B cell (primary cell): ENCODE data around the gene FAM177A1. TPM values are rescaled to one million over a fixed set of nuclear protein-coding genes. Genes with fewer than 3 reads are reported as not detected.

Experiments
- ATAC-seq: fragments of 200-7000 bp; cut with Tn5 transposase; one replicate; pipeline ENCODE4 v1.10.0; 2021; ENCODE audit warnings: low read depth, mild to moderate bottlenecking, moderate number of reproducible peaks, moderate library complexity
- CTCF ChIA-PET: fragments of 350-600 bp; sonication (Branson Sonifier 250); formaldehyde crosslinking; loops from one replicate; lab custom pipeline; 2021; ENCODE audit warnings: antibody characterized with exemption, inconsistent platforms; lab: Charles Lee
- POLR2A ChIA-PET: fragments of 350-600 bp; sonication (Branson Sonifier 250); formaldehyde crosslinking; loops from one replicate; lab custom pipeline; 2021; ENCODE audit warnings: antibody characterized with exemption; lab: Charles Lee
- DNase-seq: peaks from one replicate; pipeline ENCODE4 v3.0.0; 2013
- H2AFZ ChIP-seq: 2 replicates; pipeline ENCODE4 v1.6.1; 2012; ENCODE audit warnings: mild to moderate bottlenecking, low read depth, low read length; ENCODE audit not compliant: insufficient read depth, poor library complexity, severe bottlenecking
- H3K27ac ChIP-seq, 2 donors: 1 replicate in 1 of 2; 2 replicates in 1 of 2; pipeline ENCODE4 v1.5.1; 2012 to 2013; ENCODE audit warnings: low read length in 2 of 2, mild to moderate bottlenecking in 2 of 2, moderate library complexity in 1 of 2
- H3K27me3 ChIP-seq, 4 experiments: fragments of 200-600 bp in 1 of 4; sonication (generic) in 1 of 4; replicated peaks in 1 of 4; 1 replicate in 2 of 4; 2 replicates in 2 of 4; pipeline versions ENCODE4 v1.6.1 to v1.7.0; 2013 to 2016; ENCODE audit warnings: low read length in 3 of 4, mild to moderate bottlenecking in 2 of 4, mixed read lengths in 1 of 4, moderate library complexity in 1 of 4; ENCODE audit not compliant: insufficient read depth in 4 of 4, control insufficient read depth in 3 of 4; ENCODE audit errors: control extremely low read depth in 1 of 4
- H3K36me3 ChIP-seq, 2 experiments: replicated peaks in 1 of 2; 1 replicate in 1 of 2; 2 replicates in 1 of 2; pipeline versions ENCODE4 v1.6.1 to v1.7.1; 2013; ENCODE audit warnings: low read length in 1 of 2; ENCODE audit not compliant: insufficient read depth in 2 of 2, control insufficient read depth in 1 of 2; ENCODE audit errors: control extremely low read depth in 1 of 2, extremely low read depth in 1 of 2
- H3K4me1 ChIP-seq, 2 donors: fragments of 200-600 bp in 1 of 2; sonication (generic) in 1 of 2; 1 replicate in 1 of 2; 2 replicates in 1 of 2; pipeline versions ENCODE4 v1.5.1 to v1.6.1; 2013 to 2017; ENCODE audit warnings: low read length in 2 of 2; ENCODE audit not compliant: control insufficient read depth in 2 of 2, insufficient read depth in 2 of 2
- H3K4me2 ChIP-seq: replicated peaks from 2 replicates; pipeline ENCODE3; 2012; ENCODE audit warnings: mild to moderate bottlenecking, low read depth, low read length; ENCODE audit not compliant: poor library complexity, severe bottlenecking
- H3K4me3 ChIP-seq, 5 experiments: fragments of 200-600 bp in 1 of 5; sonication (generic) in 1 of 5; 1 replicate in 3 of 5; 2 replicates in 2 of 5; pipeline versions ENCODE4 v1.5.1 to v1.7.0; 2011 to 2016; ENCODE audit warnings: low read length in 4 of 5, mild to moderate bottlenecking in 4 of 5, low read depth in 2 of 5, control low read depth in 1 of 5, moderate library complexity in 1 of 5; ENCODE audit not compliant: insufficient read depth in 1 of 5; ENCODE audit errors: control extremely low read depth in 1 of 5, extremely low read depth in 1 of 5
- H3K79me2 ChIP-seq: fragments of 200-600 bp; sonication (generic); one replicate; pipeline ENCODE4 v1.6.0; 2016; ENCODE audit warnings: low read length; ENCODE audit not compliant: control insufficient read depth, insufficient read depth
- H3K9ac ChIP-seq: fragments of 200-600 bp; sonication (generic); 2 replicates; pipeline ENCODE4 v1.6.1; 2017; ENCODE audit warnings: mild to moderate bottlenecking, low read length, moderate library complexity
- H3K9me3 ChIP-seq, 3 donors: one replicate each; pipeline versions ENCODE4 v1.6.1 to v1.7.1; 2013; ENCODE audit warnings: low read length in 2 of 3; ENCODE audit not compliant: control insufficient read depth in 2 of 3, insufficient read depth in 1 of 3; ENCODE audit errors: control extremely low read depth in 1 of 3
- H4K20me1 ChIP-seq: 2 replicates; pipeline ENCODE4 v1.6.0; 2012; ENCODE audit warnings: mild to moderate bottlenecking, low read length; ENCODE audit not compliant: insufficient read depth, control insufficient read depth, poor library complexity, severe bottlenecking
- H3K27ac Mint-ChIP-seq: one replicate; pipeline ENCODE4 v1.8.0; 2021; ENCODE audit warnings: mixed read lengths
- H3K27me3 Mint-ChIP-seq: one replicate; pipeline ENCODE4 v1.8.0; 2021; ENCODE audit warnings: mixed read lengths
- H3K4me1 Mint-ChIP-seq: one replicate; pipeline ENCODE4 v1.8.0; 2021; ENCODE audit warnings: mixed read lengths
- H3K4me3 Mint-ChIP-seq: one replicate; pipeline ENCODE4 v1.8.0; 2021; ENCODE audit warnings: mixed read lengths
- H3K9me3 Mint-ChIP-seq: one replicate; pipeline ENCODE4 v1.8.0; 2022; ENCODE audit warnings: mixed read lengths; ENCODE audit not compliant: insufficient read depth
- EZH2 ChIP-seq: IDR thresholded peaks from 2 replicates; pipeline ENCODE4 v1.6.1; 2012; ENCODE audit warnings: borderline replicate concordance, low read depth, mild to moderate bottlenecking, moderate library complexity, low read length; ENCODE audit not compliant: insufficient read depth, poor library complexity, severe bottlenecking
- WGBS: methylation state at CpG from one replicate; pipeline ENCODE4 v1.1.5; 2013; ENCODE audit warnings: missing lambda C conversion rate; ENCODE audit not compliant: insufficient coverage; 5-methylcytosine and 5-hydroxymethylcytosine counted together
- intact Hi-C: fragments of 100-400 bp; cut with micrococcal nuclease; formaldehyde crosslinking; loops from one replicate; pipeline ENCODE4 v1.10.0; 2022
- polyA plus RNA-seq: library from polyadenylated mRNA; depleted of rRNA; stranded (reverse); fragments of >200 nt; gene quantifications from 2 replicates; pipeline ENCODE4 v1.2.3, GENCODE V29; 2012
- total RNA-seq, 2 donors: library from RNA; stranded (reverse); fragments of 120-200 nt in 1 of 2; gene quantifications; 1 replicate in 1 of 2; 2 replicates in 1 of 2; pipeline versions ENCODE4 v1.2.3 to v1.2.4, GENCODE V29; 2013 to 2022
- TF ChIP-seq, protein P1 (sequence below): fragments of 200-600 bp; IDR thresholded peaks from one replicate; pipeline ENCODE4 v1.8.0; 2022; ENCODE audit warnings: antibody characterized with exemption, mild to moderate bottlenecking

Gene FAM177A1
- total and polyA plus RNA-seq, 2 donors (not counting 1 experiment from before 2014, with no cell fraction given) = 14.3 to 32.1 TPM

DNA sequence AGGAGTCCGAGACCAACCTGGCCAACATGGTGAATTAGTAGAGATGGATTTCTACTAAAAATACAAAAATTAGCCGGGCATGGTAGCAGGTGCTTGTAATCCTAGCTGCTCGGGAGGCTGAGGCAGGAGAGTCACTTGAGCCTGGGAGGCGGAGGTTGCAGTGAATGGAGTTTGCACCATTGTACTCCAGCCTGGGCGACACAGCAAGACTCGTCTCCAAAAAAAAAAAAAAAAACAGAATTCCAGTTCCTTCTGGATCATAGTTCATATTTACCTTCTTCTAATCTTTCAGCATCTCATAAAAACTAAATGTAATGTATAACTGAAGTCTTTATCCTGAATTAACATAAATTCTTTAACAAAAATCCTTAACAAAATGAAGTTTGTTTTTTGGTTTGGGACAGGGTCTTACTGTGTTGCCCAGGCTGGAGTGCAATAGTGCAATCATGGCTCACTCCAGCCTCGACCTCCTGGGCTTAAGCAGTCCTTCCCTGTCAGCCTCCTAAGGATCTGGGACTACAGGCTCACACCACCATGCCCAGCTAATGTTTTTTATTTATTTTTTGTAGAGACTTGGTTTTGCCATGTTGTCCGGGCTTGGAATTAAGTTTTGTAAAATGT, 37.6 kb downstream of the FAM177A1 start:
- no peak overlapping the region for H3K9ac ChIP-seq
- Mint-ChIP-seq H3K27me3 (no peaks in the 10 kb centered on the region), H3K4me3 (no peak overlapping the region), H3K9me3 (no peaks in the 10 kb centered on the region), H3K4me1 (no peaks in the 10 kb centered on the region), H3K27ac (no peak overlapping the region)
- no peak overlapping the region for H3K4me3 ChIP-seq
- no peaks in the 10 kb centered on the region for H4K20me1 ChIP-seq
- WGBS = 100% methylated on average over 2 of the region's 8 CpGs
- H3K4me1 ChIP-seq = no peaks in the 10 kb centered on the region
- no peak overlapping the region for H2AFZ ChIP-seq
- ChIA-PET CTCF (no interaction called here), POLR2A (no interaction called here)
- TF ChIP-seq EZH2 = no peak
- TF ChIP-seq, protein P1, sequence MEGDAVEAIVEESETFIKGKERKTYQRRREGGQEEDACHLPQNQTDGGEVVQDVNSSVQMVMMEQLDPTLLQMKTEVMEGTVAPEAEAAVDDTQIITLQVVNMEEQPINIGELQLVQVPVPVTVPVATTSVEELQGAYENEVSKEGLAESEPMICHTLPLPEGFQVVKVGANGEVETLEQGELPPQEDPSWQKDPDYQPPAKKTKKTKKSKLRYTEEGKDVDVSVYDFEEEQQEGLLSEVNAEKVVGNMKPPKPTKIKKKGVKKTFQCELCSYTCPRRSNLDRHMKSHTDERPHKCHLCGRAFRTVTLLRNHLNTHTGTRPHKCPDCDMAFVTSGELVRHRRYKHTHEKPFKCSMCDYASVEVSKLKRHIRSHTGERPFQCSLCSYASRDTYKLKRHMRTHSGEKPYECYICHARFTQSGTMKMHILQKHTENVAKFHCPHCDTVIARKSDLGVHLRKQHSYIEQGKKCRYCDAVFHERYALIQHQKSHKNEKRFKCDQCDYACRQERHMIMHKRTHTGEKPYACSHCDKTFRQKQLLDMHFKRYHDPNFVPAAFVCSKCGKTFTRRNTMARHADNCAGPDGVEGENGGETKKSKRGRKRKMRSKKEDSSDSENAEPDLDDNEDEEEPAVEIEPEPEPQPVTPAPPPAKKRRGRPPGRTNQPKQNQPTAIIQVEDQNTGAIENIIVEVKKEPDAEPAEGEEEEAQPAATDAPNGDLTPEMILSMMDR = no peak
- H3K79me2 ChIP-seq = no peaks in the 10 kb centered on the region
- ATAC-seq (no peak), DNase-seq (no peak)
- intact Hi-C loops = no loop called here
- no peaks in the 10 kb centered on the region for H3K9me3 ChIP-seq
- H3K4me2 ChIP-seq = no peak overlapping the region
- H3K27me3 ChIP-seq = no peaks in the 10 kb centered on the region
- H3K36me3 ChIP-seq = peaks cover 11 to 49% of the 10 kb centered on the region in 2 experiments
- no peak overlapping the region for H3K27ac ChIP-seq

DNA sequence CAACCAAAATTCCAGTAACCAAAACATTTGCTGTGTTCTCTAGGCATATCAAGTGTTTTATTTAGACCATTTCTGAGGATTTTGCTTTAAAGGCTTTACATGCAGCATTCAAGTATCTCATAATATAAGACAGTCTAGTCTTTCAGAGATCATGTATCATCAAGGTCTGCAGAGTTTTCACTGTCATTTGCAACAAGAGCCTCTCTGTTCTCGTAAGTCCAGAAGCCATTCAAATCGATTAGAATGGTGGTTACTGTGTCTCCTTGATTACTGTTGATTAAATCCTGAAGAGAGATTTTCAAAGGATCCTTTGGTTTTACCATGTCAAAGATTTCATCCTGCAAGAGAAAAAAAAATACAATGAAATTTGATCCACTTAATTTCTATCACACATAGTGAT, 39.4 kb downstream of the FAM177A1 start:
- H3K4me1 ChIP-seq = no peaks in the 10 kb centered on the region
- H3K27ac ChIP-seq = no peak overlapping the region
- no peak overlapping the region for H3K27ac Mint-ChIP-seq
- DNase-seq (no peak), ATAC-seq (no peak)
- no peak overlapping the region for H3K4me3 ChIP-seq
- no peak overlapping the region for H3K9ac ChIP-seq
- no peaks in the 10 kb centered on the region for H3K9me3 ChIP-seq
- no peaks in the 10 kb centered on the region for H3K27me3 ChIP-seq
- TF ChIP-seq EZH2 = no peak
- TF ChIP-seq, protein P1 = no peak
- no CpG with 5 or more reads among the region's 2 CpGs for WGBS
- H3K79me2 ChIP-seq = no peaks in the 10 kb centered on the region
- peaks cover 7 to 56% of the 10 kb centered on the region in 2 experiments for H3K36me3 ChIP-seq
- H2AFZ ChIP-seq = no peak overlapping the region
- no peaks in the 10 kb centered on the region for H3K4me1 Mint-ChIP-seq
- intact Hi-C loops = no loop called here
- ChIA-PET POLR2A (no interaction called here), CTCF (no interaction called here)
- H3K4me2 ChIP-seq = no peak overlapping the region
- no peaks in the 10 kb centered on the region for H3K9me3 Mint-ChIP-seq
- no peaks in the 10 kb centered on the region for H3K27me3 Mint-ChIP-seq
- H3K4me3 Mint-ChIP-seq = no peak overlapping the region
- H4K20me1 ChIP-seq = no peaks in the 10 kb centered on the region
